CD4-positive, alpha-beta T cell treated with Interleukin-17A for 4 hours (primary cell): Measurements from ENCODE around the gene A1BG.
A peak's percentile ranks its signal among the peaks of the same experiment; 100 is the strongest.
"Not testable (repeated sequence)": the region's sequence is repeated elsewhere in the genome, so short reads cannot be mapped to it uniquely, and the experiment has no call there.

Experiments
- DNase-seq: peaks from one replicate; pipeline ENCODE4 v3.0.0-alpha.2; 2020; ENCODE audit warnings: mixed read lengths

The A1BG gene

DNA sequence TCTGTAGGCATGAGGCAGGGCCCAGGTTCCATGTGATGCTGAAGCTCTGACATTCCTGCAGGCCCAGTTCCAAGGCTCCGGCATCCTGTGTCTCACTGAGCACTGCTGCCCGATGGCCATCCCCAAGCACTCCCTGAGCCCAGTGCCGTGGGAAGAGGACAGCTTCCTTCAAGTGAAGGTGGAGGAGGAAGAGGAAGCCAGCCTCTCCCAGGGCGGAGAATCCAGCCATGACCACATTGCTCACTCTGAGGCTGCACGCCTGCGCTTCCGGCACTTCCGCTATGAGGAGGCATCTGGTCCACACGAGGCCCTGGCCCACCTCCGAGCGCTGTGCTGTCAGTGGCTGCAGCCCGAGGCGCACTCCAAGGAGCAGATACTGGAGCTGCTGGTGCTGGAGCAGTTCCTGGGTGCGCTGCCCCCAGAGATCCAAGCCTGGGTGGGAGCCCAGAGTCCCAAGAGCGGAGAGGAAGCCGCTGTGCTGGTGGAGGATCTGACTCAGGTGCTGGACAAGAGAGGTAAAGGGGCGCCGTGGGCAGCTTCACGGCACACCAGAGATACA, 18.5 kb downstream of the A1BG start:
- DNase-seq, result no peak

DNA sequence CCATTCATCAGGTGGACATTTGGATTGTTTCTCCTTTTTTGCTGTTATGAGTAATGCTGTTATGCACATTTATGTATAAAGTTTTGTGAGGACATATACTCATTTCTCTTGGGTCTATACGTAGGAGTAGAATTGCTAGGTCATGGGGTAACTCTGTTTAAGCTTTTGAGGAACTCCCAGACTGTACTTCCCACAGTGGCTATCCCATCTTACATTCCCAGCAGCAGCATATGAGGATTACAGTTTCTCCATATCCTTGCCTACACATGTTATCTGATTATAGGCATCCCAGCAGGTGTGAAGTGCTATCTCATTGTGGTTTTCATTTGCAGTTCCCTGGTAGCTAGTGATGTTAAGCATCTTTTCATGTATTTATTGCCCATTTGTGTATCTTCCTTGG, 20.6 kb downstream of the A1BG start:
- no peak for DNase-seq

DNA sequence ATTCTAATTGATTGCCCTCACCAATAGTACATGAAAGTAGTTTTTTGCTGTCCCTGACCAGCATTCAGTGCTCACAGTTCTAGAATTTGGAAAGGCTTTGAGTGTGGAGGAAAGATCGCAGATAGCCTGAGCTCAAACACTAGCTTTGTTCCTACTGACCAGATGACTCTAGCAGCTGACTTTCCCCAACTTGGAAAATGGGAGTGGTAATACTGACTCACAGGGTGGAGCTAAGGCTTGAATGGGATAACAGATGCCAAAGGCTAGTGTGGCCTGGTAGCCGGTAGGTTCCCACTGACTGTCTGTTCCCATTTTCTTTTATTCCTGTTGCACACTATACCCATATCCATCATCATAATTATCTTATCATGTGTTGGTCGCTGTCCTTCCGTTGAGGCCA, 22.8 kb downstream of the A1BG start:
- no peak for DNase-seq

DNA sequence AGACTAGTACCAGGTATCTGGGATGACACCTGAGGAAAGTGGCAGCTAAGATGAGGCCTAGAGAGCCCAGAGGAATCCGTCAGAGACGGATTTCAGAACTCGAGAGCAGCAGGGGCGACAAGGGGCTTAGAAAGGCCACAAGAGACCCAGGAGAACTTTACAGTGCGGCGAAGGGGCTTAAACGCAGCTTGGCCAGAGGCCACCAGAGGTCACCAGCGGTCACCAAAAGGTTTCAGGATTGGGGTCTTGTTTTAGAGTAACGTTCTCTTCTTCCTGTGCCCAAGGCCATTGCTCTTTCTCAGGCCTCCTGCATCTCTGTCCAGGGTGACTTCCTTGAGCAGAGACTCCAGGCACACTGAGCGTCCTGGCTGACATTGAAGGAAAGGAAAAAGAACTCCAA, 24.3 kb downstream of the A1BG start:
- peak; percentile 25 for DNase-seq

DNA sequence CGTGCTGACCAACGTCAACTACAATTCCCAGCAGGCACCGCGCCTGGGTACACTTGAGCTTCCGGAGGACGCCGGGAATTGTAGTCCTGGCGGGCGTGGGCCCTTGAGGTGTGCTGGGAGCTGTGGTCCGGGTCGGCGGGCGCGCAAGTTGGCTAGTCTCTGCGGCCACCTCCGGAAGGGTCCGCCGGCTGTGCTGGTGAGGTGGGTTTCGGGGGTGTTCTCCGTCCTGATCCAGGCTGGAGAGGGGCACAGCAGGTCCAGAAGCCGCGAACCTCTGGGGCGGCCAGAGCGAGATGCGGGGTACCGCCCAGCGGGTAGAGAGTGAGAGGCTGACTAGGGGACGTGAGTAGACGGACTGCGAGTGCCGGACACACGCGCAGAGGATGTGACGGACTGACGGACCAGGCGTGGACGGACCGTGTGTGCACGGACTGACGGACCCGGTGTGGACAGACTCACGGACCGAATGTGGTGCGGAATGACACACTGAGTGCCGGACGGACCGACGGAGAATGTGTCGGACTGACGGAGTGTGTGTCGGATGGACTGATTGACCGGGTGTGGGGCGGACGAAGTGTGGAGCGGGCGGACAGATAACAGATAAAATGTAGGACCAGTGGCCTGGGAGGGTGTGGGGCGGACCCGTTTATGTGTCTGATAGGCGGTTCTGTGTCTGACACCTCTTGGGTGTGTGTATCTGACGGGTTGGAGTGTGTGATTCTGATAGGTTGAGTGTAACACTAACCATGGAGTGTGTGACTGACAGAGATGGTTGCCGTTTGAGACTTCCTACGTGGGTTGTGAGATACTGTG, 26.2 kb downstream of the A1BG start, which contains the start of gene ZSCAN22:
Gene ZSCAN22, plus strand, starts transcription at position 81 of the 813 bp plus-strand sequence. CDS start 7,809 bp downstream, outside the sequence.
- DNase-seq, result peak; percentile 91

DNA sequence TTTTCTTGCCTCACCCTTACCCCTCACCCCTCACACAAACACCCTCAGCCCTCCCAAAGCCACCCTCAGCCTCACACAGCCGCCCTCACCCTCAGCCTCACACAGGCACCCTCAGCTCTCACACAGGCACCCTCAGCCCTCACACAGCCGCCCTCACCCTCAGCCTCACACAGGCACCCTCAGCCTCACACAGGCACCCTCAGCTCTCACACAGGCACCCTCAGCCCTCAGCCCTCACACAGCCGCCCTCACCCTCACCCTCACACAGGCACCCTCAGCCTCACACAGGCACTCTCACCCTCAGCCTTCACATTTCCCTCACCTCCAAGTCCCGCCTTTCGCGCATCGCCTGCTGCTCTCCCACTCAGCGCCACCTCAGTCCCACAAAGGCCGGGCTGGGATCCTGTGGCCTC, 26.8 kb downstream of the A1BG start:
- DNase-seq, result no peak

DNA sequence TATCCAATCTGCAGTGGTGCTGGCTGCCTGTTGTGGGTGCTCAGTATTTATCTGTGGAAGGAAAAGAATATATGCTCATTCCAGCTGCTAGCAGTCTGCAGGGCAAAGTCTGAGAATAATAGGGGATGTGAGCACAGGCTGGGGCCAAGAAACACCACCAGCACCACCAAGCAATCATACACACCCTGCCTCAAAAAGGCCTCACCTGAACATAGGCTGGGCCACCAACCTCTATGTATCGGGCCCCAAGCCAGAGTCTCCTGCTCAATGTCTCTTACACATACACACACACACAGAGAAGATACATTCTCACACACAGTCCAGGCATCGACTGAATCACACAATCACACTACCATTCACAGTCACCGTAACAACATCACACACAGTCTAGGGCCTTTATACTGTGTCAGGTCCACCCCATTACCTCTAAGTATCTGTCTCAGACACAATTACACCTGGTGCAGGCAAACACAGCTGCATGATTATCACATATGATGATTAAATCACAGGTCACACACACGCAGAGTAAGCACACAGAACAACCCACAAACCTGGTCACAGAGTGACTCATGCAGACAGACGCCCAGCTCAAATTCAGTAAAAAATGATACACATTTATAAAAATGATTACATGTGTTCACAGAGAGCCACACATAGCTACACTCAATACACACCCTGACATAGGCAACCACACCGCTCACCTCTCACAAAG, 27.8 kb downstream of the A1BG start:
- no peak for DNase-seq

DNA sequence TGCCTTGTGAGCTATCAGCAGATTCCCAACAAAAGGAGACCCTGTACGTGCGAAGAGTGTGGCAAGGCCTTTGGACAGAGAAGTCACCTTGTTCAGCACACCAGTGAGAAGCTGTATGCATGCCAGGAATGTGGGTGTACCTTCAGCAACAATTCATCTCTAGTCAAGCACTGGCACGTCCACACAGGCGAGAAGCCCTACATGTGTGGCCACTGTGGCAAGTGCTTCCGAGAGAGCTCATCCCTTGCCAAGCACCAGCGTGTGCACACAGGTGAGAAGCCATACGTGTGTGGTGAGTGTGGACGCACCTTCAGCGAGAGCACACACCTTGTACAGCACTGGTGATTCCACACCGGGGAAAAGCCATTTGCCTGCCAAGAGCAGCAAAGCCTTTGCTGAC, 34.1 kb downstream of the A1BG start:
- no peak for DNase-seq

DNA sequence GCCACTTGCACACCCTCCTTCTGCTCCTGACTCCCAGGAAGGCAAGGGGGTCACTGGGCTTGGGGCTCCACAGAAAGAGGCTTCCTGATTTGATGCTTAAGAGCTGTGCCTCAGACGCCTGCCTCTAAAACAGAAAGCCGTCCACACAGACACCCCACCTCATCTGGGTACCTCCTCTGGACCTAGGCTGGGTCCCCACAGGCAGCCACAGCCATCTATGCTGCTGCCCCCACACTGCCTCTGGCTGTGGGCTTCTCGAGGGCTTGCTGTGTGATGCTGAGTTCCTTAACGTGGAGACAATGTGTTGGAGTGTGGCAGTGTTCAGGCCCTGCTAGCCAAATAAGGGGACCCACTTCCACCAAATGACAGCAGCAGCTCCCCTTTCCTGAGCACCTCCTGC, 35.0 kb downstream of the A1BG start:
- DNase-seq, result no peak

DNA sequence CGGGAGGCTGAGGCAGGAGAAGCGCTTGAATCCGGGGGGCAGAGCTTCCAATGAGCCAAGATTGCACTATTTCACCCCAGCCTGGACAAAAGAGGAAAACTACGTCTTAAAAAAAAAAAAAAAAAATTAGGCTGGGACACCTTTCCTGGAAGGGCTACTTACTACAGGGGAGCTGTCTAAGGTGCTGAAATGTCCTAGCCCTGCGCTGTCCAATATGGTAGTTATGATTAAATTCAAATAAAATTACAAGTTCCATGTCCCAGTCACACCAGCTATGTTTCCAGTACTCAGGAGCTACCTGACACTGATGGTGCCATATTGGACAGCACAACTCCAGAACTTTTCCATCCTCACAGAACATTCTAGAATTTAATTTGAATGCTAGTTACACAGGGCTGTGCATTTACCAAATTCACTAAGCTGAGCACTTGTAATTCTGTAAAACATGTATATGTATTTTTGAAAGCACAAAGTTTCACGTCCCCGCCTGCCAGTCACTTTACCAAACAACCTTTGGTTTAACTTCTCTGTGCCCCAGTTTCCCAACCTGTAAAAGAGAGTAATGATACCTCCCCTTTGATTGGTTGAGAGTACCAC, 35.7 kb downstream of the A1BG start:
- DNase-seq, result peak; percentile 16

DNA sequence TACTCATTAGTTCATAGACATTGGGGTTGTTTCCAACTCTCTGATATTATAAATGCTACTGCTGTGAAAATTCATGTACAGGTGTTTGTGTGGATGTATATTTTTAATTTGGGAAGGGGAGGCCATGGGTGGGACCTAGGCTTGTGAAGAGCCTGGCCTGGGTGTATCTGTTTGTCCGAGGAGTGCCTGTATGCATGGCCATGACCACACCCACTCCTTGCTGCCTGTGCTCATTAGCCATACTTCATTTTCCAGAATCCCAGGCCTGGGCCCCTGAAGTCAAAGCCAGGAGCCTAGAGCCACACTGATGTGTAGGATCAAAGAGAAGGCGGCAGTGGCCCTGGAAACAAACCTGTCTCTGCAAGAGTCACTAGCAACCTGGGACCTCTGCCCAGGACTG, 37.7 kb downstream of the A1BG start:
- DNase-seq, result no peak

DNA sequence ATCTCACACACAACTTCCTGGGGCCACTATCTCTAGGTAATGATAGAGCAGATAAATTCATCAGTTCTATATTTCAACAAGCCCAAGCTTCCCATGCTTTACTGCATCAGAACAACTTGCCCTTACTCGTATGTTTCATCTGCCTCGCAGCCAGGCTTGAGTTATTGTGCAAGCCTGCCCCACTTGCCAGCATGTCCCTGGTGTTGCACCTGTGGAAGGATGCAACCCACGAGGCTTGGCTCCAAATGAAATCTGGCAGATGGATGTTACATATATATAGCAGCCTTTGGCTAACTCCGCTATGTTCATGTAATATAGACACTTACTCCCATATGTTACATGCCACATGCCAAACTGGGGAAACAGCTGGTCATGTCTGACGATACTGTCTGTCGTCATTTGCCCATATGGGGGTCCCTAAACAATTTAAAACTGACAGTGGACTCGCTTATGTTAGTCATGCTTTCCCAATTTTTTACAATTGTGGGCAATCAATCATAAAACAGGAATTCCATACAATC, 41.9 kb downstream of the A1BG start:
- DNase-seq, result no peak

DNA sequence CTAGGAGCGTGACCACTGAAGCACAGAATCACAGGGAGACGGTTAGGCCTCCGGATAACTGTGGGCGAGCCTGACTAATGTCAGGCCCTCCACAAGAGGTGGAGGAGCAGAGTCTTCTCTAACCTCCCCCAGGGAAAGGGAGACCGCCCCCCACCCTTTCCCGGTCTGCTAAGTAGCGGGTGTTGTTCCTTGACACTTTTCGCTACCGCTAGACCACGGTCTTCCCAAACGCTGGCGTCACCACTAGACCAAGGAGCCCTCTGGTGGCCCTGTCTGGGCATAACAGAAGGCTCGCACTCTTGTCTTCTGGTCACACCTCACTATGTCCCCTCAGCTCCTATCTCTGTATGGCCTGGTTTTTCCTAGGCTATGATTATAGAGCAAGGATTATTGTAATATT, 42.6 kb downstream of the A1BG start:
- not testable (repeated sequence) for DNase-seq

DNA sequence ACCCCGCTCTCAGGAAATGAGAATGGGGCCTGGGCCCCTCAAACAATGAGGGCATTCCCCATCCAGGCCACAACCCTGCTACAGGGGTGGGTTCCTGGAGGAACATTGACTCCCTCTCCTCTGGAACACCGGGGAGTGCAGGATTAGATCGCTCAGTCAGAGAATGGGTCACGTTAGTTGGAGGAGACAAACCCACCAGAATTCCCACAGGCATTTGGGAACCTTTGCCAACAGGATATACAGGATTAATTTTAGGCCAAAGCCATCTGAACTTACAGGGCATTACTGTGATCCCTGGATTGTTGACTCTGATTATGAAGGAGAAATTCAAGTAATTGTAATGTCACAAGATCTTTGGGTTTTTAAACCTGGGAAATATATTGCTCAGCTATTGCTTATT, 45.6 kb downstream of the A1BG start:
- DNase-seq, result no peak

DNA sequence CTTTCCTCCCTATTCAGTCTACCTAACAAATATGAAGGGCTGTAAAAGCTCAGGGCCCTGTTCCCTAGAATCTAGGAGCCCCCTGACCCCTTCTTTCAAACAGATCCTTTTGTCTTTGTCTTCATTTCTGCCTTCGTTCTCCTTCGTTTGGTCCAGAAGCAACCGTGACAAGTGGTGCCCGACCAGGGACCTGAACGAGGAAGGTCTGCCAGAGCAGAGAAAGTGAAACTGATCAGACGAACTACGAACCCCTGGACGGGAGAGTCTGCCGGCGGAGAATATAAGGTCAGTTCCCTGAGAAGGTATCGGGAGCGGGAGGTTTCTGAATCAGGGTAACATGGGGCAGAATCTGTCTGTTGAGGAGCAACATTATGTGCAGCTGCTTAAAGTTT, 47.4 kb downstream of the A1BG start:
- DNase-seq, result no peak

DNA sequence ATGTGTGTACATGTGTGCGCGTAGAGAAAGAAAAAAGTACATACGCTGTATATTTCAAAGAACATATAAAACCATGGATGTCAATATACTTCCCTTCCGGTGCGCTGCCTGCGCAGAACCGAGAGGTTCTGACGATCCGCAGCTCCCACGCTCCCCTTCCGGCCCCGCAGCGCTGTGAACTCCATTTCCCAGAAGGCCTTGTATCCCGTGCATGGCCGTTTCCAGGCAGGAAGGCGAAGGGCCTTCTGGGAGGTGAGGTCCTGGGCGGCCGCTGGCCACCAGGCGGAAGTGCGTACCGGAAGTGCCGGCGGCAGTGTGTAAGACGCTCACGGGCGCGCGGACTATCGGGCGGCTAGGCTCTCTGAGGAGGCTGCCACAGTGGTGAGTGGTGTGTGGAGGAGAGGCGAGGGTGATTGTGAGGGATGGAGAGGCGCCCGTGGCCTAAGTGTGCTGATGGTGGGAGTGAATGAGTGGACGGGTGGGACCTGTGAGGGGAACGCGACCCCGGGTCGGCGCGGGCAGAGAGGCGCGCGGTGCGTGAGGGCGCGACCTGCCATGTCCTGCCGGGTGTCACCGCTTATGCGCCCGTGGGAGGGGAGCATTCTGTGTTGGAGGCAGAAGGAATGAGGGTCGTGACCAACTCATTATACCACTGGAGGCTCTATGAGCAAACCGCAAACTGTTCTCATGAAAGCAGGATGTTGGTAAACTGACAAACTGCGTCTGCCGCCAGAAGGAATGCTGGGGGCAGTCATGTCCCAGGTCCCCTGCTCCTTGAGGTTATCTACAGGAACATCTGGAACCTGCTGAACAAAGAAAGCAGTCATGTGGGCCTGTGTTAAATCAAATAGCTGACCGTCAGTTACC, 48.0 kb downstream of the A1BG start, which contains the start of gene ERVK3-1:
Gene ERVK3-1, plus strand, starts transcription at position 313 of the 867 bp plus-strand sequence. CDS start 6,792 bp downstream, outside the sequence.
- DNase-seq, result peak; percentile 94

DNA sequence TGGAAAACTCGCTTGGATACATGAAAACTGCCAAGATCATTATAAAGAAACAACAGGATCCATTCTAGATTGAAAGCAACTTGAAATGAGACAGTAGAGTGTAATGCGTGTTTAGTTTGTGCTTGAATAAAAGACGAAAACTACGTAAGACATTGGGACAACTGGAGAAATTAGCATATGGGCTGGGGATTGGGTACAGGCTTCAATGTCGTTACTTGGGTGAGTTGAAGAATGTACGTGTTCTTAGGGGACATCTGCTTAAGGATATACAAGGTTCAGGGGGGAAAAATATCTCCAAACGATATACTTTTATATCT, 48.6 kb downstream of the A1BG start:
- no peak for DNase-seq

DNA sequence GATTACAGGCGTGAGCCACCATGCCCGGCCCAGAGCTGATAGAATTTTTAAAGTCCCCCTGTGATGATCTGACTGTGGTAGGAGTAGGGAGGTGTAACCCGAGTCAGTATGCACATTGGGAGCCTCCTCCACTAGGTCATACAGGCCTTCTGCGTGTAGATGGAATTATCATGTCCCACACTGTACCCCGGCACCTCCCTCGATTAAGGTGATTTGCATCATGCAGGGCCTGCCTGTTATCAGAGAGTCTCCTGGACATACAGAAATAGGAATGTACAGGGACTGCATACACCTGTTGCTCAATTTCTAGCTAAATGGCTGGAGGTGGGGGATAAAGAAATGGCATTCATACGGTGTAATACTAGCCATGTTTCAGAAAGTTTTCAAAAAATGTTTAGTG, 49.0 kb downstream of the A1BG start:
- no peak for DNase-seq

DNA sequence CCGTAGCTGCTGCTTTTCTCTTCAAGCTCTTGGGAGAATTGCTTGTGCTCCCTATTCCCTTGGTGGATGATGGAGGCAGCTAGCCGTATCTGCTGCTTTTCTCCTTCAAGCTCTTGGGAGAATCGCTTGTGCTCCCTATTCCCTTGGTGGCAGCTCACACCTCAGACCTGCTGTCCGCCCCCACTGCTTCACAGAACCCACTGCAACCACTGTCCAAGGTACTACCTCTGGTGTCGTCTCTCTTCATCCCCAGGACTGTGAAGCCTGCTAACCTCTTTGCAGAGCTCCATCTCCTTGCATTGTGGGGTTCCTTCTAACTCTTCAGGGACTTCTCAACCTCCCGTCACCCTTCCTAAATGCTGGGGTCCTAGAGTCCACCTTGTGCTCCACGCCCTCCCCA, 52.7 kb downstream of the A1BG start:
- DNase-seq, result no peak

DNA sequence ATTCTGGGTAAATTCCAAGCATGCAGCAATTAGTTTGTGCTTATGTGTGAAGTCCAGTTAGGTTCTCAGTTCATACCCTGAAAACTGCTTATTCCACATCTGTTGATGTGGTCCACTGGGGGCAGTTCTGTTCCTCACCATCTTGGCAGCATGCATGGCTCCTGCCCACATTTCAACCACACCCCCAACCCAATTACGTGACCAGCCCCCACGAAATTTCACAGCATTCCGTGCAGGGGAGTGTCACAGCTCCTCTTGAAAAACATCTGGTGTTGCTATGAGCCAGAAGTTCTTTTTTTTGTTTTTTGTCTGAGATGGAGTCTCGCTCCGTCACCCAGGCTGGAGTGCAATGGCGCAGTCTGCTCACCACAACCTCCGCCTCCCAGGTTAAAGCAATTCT, 57.2 kb downstream of the A1BG start:
- DNase-seq, result no peak
